Pulmonary artery endothelial cell (primary cell): ENCODE measurements around the gene DGCR6L. TPM values are rescaled to one million over a fixed set of nuclear protein-coding genes. Genes with fewer than 3 reads are reported as not detected.
"Not testable (repeated sequence)": the region's sequence is repeated elsewhere in the genome, so short reads cannot be mapped to it uniquely, and the experiment has no call there.

Experiments used
- DNase-seq: peaks from one replicate; pipeline ENCODE4 v3.0.0-alpha.2; 2011; ENCODE audit warnings: low read depth, low spot score
- total RNA-seq: library from RNA; depleted of rRNA; stranded (reverse); fragments of >200 nt; gene quantifications from 2 replicates; pipeline ENCODE4 v1.2.3, GENCODE V29; 2014

Gene DGCR6L
- total RNA-seq, 1 donor from 2014 or later = 43.1 TPM

- DNase-seq = no peak
These were observed 27.8 kb downstream of the DGCR6L start for GRCh38 chr22:20292108-20292507.

GRCh38 chr22:20291604-20292063, 28.2 kb downstream of the DGCR6L start:
- no peak for DNase-seq

GRCh38 chr22:20291249-20291586, 28.6 kb downstream of the DGCR6L start:
- no peak for DNase-seq

GRCh38 chr22:20290578-20291248, 29.1 kb downstream of the DGCR6L start:
- no peak for DNase-seq

- no peak for DNase-seq
These were observed 29.8 kb downstream of the DGCR6L start for GRCh38 chr22:20290045-20290392.

GRCh38 chr22:20289182-20290044, 30.4 kb downstream of the DGCR6L start:
- DNase-seq = not testable (repeated sequence)

GRCh38 chr22:20286784-20287423, 33.0 kb downstream of the DGCR6L start:
- DNase-seq = not testable (repeated sequence)

- DNase-seq = not testable (repeated sequence)
These were observed 33.6 kb downstream of the DGCR6L start for GRCh38 chr22:20286312-20286660.

- not testable (repeated sequence) for DNase-seq
These were observed 34.2 kb downstream of the DGCR6L start for GRCh38 chr22:20285473-20286311.

GRCh38 chr22:20284471-20285086, 35.3 kb downstream of the DGCR6L start:
- DNase-seq = no peak

- DNase-seq = no peak
These were observed 36.2 kb downstream of the DGCR6L start for GRCh38 chr22:20283674-20284066.

GRCh38 chr22:20282901-20283673, 36.8 kb downstream of the DGCR6L start:
- DNase-seq = no peak

- DNase-seq = no peak
These were observed 38.0 kb downstream of the DGCR6L start for GRCh38 chr22:20281891-20282290.

- DNase-seq = not testable (repeated sequence)
These were observed 38.4 kb downstream of the DGCR6L start for GRCh38 chr22:20281473-20281872.

GRCh38 chr22:20280866-20281265, 39.0 kb downstream of the DGCR6L start:
- no peak for DNase-seq

- DNase-seq = not testable (repeated sequence)
These were observed 39.7 kb downstream of the DGCR6L start for GRCh38 chr22:20280163-20280562.

- DNase-seq = no peak
These were observed 40.2 kb downstream of the DGCR6L start for GRCh38 chr22:20279662-20280134.

GRCh38 chr22:20278726-20279490, 41.0 kb downstream of the DGCR6L start:
- not testable (repeated sequence) for DNase-seq

GRCh38 chr22:20277936-20278635, 41.8 kb downstream of the DGCR6L start:
- not testable (repeated sequence) for DNase-seq
